ENCODE data around the gene ARHGEF3.

ARHGEF3 gene

DNA sequence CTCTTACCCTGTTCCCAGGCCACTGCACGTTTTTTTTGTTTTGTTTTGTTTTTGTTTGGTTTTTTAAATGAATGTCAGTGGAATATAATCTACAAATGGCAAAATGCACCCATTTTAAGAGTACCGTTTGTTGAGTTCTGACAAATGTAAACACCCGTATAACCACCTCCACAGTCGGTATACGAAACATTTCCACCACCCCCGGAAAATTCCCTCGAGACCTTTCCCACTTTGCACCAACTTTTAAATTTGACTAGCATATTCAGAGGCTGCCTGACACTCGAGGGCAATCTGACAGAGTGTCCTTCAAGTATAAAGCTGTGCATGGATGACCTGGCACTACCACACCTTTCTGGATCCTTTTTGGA, 613 bp upstream of the ARHGEF3 start:
- TF ChIP-seq, protein P1, sequence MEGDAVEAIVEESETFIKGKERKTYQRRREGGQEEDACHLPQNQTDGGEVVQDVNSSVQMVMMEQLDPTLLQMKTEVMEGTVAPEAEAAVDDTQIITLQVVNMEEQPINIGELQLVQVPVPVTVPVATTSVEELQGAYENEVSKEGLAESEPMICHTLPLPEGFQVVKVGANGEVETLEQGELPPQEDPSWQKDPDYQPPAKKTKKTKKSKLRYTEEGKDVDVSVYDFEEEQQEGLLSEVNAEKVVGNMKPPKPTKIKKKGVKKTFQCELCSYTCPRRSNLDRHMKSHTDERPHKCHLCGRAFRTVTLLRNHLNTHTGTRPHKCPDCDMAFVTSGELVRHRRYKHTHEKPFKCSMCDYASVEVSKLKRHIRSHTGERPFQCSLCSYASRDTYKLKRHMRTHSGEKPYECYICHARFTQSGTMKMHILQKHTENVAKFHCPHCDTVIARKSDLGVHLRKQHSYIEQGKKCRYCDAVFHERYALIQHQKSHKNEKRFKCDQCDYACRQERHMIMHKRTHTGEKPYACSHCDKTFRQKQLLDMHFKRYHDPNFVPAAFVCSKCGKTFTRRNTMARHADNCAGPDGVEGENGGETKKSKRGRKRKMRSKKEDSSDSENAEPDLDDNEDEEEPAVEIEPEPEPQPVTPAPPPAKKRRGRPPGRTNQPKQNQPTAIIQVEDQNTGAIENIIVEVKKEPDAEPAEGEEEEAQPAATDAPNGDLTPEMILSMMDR (IDR thresholded peaks at IDR 0.05; ENCODE audit: low read depth, low read length, missing control alignments) = no peak
- no peak for DNase-seq (ENCODE audit: extremely low read depth, low read depth)

GRCh38 chr3:56800832-56801661, 702 bp downstream of the ARHGEF3 start:
- DNase-seq (ENCODE audit: extremely low read depth, low read depth) = no peak
- TF ChIP-seq, protein P1 (IDR thresholded peaks at IDR 0.05; ENCODE audit: low read depth, low read length, missing control alignments) = no peak
- peak overlapping the region; percentile 66 for H3K4me3 ChIP-seq (replicated peaks; ENCODE audit: low read depth, low read length)

More for the DNA sequence above, 613 bp upstream of the ARHGEF3 start:
- peak overlapping the region; percentile 66 for H3K4me3 ChIP-seq (replicated peaks; ENCODE audit: low read depth, low read length)

GRCh38 chr3:56800130-56800831, 1.5 kb downstream of the ARHGEF3 start:
- no peak for DNase-seq (ENCODE audit: extremely low read depth, low read depth)
- peak overlapping the region; percentile 66 for H3K4me3 ChIP-seq (replicated peaks; ENCODE audit: low read depth, low read length)
- TF ChIP-seq, protein P1 (IDR thresholded peaks at IDR 0.05; ENCODE audit: low read depth, low read length, missing control alignments) = no peak

DNA sequence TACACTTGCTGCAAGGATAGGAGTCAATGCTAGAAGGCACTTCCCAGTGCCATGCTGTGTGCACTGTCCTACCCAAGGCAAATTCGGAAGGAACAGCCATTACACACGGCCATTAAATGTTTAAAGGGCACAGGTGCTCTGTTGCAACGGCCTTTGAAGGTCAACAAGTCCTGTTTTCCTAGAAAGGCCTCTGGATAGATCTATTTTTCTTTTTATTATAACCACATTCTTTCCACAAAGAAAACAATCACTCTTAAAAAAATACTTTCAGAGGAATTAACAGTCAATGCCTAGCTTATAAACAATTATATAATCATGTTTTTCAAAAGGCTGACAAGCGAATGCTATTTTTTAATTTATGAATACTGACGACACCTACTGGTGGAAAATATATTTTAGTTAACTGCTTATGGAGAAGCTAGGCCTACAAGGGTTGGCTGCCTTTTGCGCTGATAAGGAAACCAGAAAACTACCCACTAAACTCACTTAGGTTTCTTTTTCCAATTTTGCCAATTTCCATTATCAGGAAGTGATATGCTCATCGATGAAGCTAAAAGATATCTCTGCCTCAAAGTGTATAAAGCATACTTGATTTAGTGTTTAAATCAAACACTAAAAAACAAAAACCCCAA, 2.4 kb downstream of the ARHGEF3 start:
- 0 out of 2 replicates have a peak overlapping the region, but pooled peaks have one; percentile 8 for H3K4me3 ChIP-seq (replicated peaks; ENCODE audit: low read depth, low read length)
- TF ChIP-seq, protein P1 (IDR thresholded peaks at IDR 0.05; ENCODE audit: low read depth, low read length, missing control alignments) = peak; percentile 34

GRCh38 chr3:56796996-56797395, 4.8 kb downstream of the ARHGEF3 start:
- TF ChIP-seq, protein P1 (IDR thresholded peaks at IDR 0.05; ENCODE audit: low read depth, low read length, missing control alignments) = no peak
- no peak for DNase-seq (ENCODE audit: extremely low read depth, low read depth)
- no peak overlapping the region for H3K4me3 ChIP-seq (replicated peaks; ENCODE audit: low read depth, low read length)

More for the DNA sequence above, 2.4 kb downstream of the ARHGEF3 start:
- peak; percentile 40 for DNase-seq (ENCODE audit: extremely low read depth, low read depth)

DNA sequence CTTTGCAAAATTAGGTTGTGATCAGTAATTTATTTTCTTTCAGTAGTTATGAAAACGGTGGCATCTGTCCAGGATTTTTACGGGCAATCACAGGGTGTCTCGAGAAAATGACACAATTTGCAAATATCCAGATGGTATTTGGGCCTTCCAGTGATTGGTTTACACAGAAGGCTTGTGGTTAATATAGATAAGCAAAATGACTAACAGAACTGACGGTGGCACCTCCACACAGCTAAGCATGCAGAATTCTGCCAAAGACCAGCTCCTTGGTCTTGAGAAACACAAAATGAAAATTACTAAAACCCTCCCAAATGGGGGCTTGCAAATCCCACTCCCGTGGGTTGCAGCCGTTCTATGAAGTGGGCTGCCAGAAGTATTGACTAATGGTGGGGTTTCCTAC, 5.5 kb downstream of the ARHGEF3 start:
- TF ChIP-seq, protein P1 (IDR thresholded peaks at IDR 0.05; ENCODE audit: low read depth, low read length, missing control alignments) = no peak
- no peak overlapping the region for H3K4me3 ChIP-seq (replicated peaks; ENCODE audit: low read depth, low read length)
- no peak for DNase-seq (ENCODE audit: extremely low read depth, low read depth)
